HL-60 (cell line): ENCODE results near the gene TMEM35A.

Source experiments
- DNase-seq, 2 experiments: peaks; one replicate each; pipeline ENCODE4 v3.0.0-alpha.2; 2010 to 2020; ENCODE audit warnings: low read depth in 1 of 2, low spot score in 1 of 2
- H3K27ac ChIP-seq: fragments of 250-450 bp; sonication (Bioruptor Pico); replicated peaks from 2 replicates; pipeline ENCODE4 v1.5.1; 2020; ENCODE audit warnings: mild to moderate bottlenecking, moderate library complexity
- H3K27me3 ChIP-seq: fragments of 250-450 bp; sonication (Bioruptor Pico); 2 replicates; pipeline ENCODE4 v1.5.1; 2021; ENCODE audit warnings: mild to moderate bottlenecking, moderate library complexity; ENCODE audit not compliant: insufficient read depth, poor library complexity, severe bottlenecking
- H3K4me3 ChIP-seq: replicated peaks from 2 replicates; pipeline ENCODE4 v1.5.1; 2011; ENCODE audit warnings: mild to moderate bottlenecking, control low read depth, low read length; ENCODE audit not compliant: insufficient read depth
- CTCF ChIP-seq: IDR thresholded peaks from one replicate; pipeline ENCODE4 v1.5.1; 2011; ENCODE audit warnings: low read length, control low read depth, inconsistent platforms; ENCODE audit not compliant: insufficient read depth
- GABPA ChIP-seq: IDR thresholded peaks from 2 replicates; pipeline ENCODE4 v1.6.1; 2012; ENCODE audit warnings: low read depth
- POLR2AphosphoS5 ChIP-seq: IDR thresholded peaks from 2 replicates; pipeline ENCODE4 v1.6.1; 2012; ENCODE audit warnings: low read depth
- SPI1 ChIP-seq: IDR thresholded peaks from 2 replicates; pipeline ENCODE4 v1.6.1; 2012; ENCODE audit warnings: low read depth, mild to moderate bottlenecking, borderline replicate concordance
- long read RNA-seq: library from polyadenylated mRNA; unstranded; transcript quantifications from one replicate; pipeline ENCODE4 v2.0.0, GENCODE V29; 2020
- TF ChIP-seq, protein P1 (sequence below): IDR thresholded peaks from 2 replicates; pipeline ENCODE4 v1.6.1; 2012; ENCODE audit warnings: low read depth; ENCODE audit not compliant: insufficient replicate concordance

The TMEM35A gene, protein sequence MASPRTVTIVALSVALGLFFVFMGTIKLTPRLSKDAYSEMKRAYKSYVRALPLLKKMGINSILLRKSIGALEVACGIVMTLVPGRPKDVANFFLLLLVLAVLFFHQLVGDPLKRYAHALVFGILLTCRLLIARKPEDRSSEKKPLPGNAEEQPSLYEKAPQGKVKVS
- long read RNA-seq, result 0 reads

GRCh38 chrX:101078716-101079598, at the start of gene TMEM35A:
Gene TMEM35A (plus strand): TSS chrX:101078879. CDS start chrX:101079003, 124 bp downstream.
- DNase-seq, result no peak
- no peak within 1 kb of the TSS for H3K4me3 ChIP-seq
- no peak within 1 kb of the TSS for H3K27ac ChIP-seq
- TF ChIP-seq GABPA (no peak), CTCF (no peak), POLR2AphosphoS5 (no peak), SPI1 (no peak)
- TF ChIP-seq, protein P1, sequence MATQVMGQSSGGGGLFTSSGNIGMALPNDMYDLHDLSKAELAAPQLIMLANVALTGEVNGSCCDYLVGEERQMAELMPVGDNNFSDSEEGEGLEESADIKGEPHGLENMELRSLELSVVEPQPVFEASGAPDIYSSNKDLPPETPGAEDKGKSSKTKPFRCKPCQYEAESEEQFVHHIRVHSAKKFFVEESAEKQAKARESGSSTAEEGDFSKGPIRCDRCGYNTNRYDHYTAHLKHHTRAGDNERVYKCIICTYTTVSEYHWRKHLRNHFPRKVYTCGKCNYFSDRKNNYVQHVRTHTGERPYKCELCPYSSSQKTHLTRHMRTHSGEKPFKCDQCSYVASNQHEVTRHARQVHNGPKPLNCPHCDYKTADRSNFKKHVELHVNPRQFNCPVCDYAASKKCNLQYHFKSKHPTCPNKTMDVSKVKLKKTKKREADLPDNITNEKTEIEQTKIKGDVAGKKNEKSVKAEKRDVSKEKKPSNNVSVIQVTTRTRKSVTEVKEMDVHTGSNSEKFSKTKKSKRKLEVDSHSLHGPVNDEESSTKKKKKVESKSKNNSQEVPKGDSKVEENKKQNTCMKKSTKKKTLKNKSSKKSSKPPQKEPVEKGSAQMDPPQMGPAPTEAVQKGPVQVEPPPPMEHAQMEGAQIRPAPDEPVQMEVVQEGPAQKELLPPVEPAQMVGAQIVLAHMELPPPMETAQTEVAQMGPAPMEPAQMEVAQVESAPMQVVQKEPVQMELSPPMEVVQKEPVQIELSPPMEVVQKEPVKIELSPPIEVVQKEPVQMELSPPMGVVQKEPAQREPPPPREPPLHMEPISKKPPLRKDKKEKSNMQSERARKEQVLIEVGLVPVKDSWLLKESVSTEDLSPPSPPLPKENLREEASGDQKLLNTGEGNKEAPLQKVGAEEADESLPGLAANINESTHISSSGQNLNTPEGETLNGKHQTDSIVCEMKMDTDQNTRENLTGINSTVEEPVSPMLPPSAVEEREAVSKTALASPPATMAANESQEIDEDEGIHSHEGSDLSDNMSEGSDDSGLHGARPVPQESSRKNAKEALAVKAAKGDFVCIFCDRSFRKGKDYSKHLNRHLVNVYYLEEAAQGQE, result no peak
- H3K27me3 ChIP-seq, result no peaks in the 10 kb centered on the region

DNA sequence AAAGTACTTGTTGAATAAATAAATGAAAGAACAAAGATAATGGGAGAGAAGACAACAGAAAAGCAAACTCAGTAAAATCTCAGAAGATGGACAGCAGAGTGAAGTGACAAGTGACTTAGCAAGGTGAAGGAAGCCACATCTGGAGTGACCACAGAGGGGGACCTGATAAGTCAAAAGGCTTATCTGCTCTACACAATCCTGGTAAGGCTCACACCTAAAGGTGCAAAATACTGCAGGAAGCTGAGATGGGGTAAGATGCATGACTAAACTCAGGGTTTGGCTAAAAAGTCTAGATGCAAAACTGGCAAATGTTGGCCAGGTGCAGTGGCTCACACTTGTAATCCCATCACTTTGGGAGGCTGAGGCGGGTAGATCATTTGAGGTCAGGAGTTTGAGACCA, 49.0 kb upstream of the TMEM35A start:
- no peaks in the 10 kb centered on the region for H3K27me3 ChIP-seq
- H3K27ac ChIP-seq, result no peak overlapping the region
- DNase-seq, result no peak
- TF ChIP-seq POLR2AphosphoS5 (no peak), CTCF (no peak), GABPA (no peak), SPI1 (no peak)
- TF ChIP-seq, protein P1, result no peak
- H3K4me3 ChIP-seq, result no peak overlapping the region

GRCh38 chrX:101037231-101037630, 41.4 kb upstream of the TMEM35A start:
- Histone ChIP-seq H3K27ac (no peak overlapping the region), H3K27me3 (no peaks in the 10 kb centered on the region), H3K4me3 (no peak overlapping the region)
- TF ChIP-seq SPI1 (no peak), GABPA (no peak), CTCF (no peak), POLR2AphosphoS5 (no peak)
- TF ChIP-seq, protein P1, result no peak
- DNase-seq, result no peak
